ENCODE measurements around the gene HMCN1.
A peak's percentile ranks its signal among the peaks of the same experiment; 100 is the strongest.

DNA sequence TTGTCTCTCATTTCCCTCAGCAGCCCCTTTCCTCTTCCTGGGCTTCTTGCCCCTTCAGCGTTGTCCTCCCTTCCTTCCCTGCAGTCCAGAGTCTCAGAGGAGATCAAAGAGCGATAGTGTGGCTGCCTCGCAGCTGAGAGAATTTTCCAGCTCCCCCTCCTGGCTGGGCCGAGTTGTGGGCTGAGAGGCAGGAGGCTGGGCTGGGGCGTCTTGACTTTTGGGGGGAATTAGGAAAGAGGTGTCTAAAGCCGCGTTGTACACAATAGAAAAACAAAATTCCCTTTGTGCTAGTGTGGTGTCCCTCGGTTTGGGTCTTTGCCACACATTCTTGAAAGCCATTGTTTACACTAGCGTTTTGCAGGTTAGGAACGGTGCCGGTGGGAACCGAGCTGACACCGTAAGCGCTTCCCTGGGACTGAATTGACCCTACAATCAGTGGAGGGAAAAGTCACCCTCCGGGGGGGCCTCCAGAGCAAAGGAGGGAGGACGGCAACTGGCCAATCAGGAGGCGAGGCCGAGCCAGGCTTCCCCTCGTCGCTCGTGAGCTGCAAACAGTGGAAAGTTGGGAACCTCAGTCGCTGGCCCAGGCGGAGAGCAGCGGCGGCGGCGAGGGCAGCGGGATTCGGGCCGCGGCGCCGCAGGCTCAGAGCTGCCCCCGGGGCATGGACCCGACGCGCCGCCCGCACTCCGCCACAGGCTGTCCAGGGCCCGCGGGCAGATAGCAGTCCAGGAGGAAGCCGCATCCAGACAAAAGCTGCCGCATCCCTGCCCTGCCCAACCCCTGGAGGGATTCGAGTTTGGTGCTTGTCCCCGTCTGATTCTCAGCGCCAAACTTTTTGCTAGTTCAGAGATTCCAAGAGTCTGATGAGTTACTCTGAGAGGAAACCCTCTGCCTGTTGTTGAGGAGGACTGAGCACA lies at the start of gene HMCN1:
- TF ChIP-seq, protein P1, sequence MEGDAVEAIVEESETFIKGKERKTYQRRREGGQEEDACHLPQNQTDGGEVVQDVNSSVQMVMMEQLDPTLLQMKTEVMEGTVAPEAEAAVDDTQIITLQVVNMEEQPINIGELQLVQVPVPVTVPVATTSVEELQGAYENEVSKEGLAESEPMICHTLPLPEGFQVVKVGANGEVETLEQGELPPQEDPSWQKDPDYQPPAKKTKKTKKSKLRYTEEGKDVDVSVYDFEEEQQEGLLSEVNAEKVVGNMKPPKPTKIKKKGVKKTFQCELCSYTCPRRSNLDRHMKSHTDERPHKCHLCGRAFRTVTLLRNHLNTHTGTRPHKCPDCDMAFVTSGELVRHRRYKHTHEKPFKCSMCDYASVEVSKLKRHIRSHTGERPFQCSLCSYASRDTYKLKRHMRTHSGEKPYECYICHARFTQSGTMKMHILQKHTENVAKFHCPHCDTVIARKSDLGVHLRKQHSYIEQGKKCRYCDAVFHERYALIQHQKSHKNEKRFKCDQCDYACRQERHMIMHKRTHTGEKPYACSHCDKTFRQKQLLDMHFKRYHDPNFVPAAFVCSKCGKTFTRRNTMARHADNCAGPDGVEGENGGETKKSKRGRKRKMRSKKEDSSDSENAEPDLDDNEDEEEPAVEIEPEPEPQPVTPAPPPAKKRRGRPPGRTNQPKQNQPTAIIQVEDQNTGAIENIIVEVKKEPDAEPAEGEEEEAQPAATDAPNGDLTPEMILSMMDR (IDR thresholded peaks at IDR 0.05), result peak in 3 of 4 experiments; percentile 27 to 57 (median 41)
- TF ChIP-seq POLR2AphosphoS5 (IDR thresholded peaks at IDR 0.05) (no peak), POLR2A (IDR thresholded peaks at IDR 0.05) (peak; percentile 64 to 87)
